IPS-11a (cell line): ENCODE results near the gene FXYD1.
"Not testable (repeated sequence)": the region's sequence is repeated elsewhere in the genome, so short reads cannot be mapped to it uniquely, and the experiment has no call there.

Source experiments
- H3K4me3 ChIP-seq: one replicate; pipeline ENCODE4 v1.5.1; 2013; ENCODE audit warnings: low read depth, low read length, control low read depth

Gene FXYD1

GRCh38 chr19:35124098-35125060, 14.2 kb upstream of the FXYD1 start:
- no peak overlapping the region for H3K4me3 ChIP-seq

DNA sequence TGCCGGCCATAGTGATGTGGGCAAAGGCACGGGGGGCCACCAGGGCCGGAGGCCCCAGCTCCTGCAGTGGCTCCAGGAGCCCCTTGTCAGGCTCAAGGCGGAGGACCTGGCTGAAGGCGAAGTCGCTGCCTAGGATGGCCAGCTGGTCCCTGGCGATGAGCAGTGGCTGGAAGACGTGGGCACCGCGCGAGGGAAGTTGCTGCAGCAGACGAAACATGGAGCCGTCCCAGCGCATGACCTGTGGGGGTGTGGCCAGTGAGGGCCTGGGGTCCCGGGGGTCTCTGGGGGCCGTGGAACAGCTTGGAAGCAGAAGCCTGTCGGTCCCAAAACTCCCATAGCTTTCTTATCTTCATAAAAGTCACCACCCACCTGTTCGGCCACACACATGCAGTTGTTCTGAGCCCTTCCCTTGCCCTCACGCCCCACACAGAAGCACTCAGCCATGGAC, 13.3 kb upstream of the FXYD1 start:
- H3K4me3 ChIP-seq: no peak overlapping the region

DNA sequence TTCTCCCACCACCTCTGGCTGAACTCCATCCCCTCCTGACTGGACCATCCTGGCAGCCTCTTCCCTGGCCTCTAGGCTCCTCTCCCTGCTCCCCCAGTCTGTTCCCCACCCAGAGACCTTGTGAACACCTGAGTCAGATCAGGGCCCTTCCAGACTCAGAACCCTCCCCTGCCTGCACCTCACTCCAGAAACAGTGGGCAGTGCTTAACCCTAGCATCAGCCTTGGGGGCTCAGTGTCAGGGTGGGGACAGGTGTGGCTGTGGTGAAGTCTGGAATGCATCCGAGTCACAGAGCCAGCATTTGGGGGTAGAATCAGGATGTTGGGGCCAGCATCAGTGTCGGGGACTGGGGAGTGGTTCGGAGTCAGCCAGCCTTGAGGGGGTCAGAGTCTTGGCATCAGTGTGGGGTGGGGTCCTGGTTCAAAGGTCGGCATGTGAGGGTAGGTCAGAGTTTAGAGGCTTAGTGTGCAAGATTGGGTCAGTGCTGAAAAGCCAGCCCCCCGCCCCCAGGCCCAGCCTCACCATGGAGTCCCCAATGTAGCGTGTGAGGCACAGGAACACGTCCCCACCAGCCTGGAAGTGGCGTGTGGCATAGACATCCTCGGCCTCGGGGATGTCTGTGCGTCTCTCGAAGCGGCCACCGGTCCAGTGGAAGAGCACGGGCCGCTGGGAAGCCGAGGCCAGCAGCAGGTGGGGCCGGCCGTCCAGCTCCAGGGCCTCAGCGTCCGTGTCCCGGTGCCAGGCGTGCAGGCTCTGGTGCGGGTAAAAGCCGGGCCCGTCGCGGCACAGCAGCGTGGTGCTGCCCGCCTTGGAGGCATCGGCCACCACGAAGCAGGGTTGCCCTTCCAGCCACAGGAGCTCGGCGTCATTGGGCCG, 12.6 kb upstream of the FXYD1 start:
- H3K4me3 ChIP-seq: no peak overlapping the region

DNA sequence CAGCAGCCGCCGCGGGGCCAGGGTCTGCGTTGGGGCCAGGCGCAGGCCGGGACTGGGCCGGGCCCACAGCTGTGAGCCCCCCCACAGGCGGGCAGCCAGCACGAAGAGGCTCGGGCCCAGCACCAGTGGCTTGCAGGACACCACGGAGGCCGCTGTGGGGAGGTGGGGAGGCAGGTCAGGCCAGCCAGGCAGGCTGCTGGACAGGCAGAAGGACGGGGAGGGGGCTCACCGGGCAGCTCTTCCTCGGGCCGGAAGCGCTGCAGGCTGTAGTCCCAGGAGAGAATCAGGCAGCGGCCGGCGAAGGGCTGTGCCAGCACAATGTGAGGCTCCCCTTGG, 12.0 kb upstream of the FXYD1 start:
- no peak overlapping the region for H3K4me3 ChIP-seq

- H3K4me3 ChIP-seq: no peak overlapping the region
Measured at GRCh38 chr19:35127871-35128270, 10.8 kb upstream of the FXYD1 start.

- H3K4me3 ChIP-seq: no peak overlapping the region
Measured at GRCh38 chr19:35128398-35129057, 10.1 kb upstream of the FXYD1 start.

GRCh38 chr19:35129724-35130274, 8.8 kb upstream of the FXYD1 start:
- not testable (repeated sequence) for H3K4me3 ChIP-seq

DNA sequence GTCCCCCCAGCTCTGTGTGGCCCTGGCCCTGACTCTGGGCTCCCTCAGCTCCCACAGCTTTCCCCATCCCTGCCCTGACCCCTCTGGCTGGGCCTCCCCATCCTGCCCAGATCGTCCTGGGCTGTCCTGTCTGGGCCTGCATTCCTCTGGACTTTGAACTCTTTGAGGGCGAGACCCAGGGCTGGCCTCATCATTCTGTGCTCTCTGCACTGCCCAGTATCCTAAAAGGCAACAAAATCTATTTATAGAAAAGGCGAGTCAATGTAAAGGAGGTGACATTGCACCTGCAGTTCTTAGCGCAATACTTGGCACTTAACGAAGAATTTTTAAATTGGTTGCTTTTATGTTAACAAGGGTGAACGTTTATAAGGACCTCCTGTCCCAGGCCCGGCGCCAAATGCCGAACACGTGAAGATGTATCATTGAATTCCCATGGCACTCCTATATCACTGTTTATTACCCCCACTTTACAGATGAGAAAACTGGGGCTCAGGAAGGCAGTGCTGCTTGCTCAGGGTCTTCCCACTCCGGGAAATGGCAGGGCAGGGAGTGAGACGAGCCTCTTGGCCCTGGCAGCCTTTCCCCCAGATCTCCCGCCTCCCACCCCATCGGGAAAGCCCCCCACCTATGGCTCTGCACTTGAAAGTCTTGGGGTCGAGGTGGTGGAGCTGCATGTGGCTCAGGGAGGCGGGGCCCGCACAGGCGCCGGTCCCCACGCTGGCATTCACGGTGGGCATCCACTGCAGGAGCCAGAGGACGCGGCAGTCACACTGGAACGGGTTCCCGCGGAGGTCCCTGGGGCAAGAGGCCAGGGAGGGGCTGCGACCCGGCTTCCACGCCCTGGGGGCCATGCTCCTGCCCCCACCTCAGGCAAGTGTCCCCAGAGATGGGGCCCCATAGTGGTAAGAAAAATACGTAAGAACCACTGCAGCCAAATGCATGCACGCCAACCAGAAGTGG, 7.6 kb upstream of the FXYD1 start:
- no peak overlapping the region for H3K4me3 ChIP-seq

- H3K4me3 ChIP-seq: no peak overlapping the region
Measured at GRCh38 chr19:35132254-35132653, 6.4 kb upstream of the FXYD1 start.

DNA sequence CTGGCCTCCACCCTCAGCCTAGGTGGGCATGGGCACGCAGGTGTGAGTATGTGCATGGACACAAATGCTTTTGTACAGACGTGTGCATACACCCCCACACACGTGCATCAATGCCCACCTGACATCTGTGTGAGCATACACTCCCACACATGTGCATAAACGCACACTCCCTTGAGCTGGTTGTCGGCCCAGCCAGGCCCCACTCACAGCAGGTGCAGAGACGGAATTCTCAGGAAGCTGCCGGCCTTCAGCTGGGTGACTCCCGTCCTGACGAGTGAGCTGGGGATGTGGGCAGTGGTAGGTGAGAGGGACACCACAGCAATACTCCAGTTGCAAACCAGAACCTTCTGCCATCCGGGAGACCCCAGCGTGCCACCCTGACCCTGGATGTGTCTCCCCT, 4.8 kb upstream of the FXYD1 start:
- H3K4me3 ChIP-seq: no peak overlapping the region

GRCh38 chr19:35134601-35135242, 3.9 kb upstream of the FXYD1 start, which contains the start of gene LGI4:
LGI4 (minus strand) TSS chr19:35135059; CDS start chr19:35134680, 379 bp downstream.
- no peak within 1 kb of the TSS for H3K4me3 ChIP-seq

DNA sequence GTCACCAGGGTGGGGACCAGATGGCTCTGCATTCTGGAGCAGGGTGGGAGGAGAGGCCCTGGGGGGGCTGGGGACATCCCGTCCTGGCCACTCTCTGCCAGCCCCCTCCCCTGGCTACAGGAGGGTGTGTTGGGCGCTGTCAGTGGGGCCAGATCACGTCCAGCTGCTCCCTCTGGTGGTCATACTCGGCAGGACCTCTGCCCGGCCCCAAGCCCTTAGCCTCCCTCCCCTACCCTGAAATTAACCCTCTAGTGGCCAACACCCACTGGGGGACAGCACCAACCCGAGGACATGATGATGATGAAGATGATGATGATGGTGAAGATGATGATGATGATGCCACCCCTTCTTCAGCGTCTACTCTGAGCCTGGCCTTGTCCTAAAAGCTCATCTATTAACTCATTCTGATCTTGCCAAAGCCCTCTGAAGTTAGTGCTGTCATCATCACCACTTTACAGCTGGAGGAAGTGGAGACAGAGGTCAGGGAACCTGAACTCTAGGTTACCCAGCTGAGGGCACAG, 3.2 kb upstream of the FXYD1 start:
- H3K4me3 ChIP-seq: no peak overlapping the region

- no peak overlapping the region for H3K4me3 ChIP-seq
Measured at GRCh38 chr19:35136231-35136630, 2.4 kb upstream of the FXYD1 start.

GRCh38 chr19:35136977-35137702, 1.5 kb upstream of the FXYD1 start:
- no peak overlapping the region for H3K4me3 ChIP-seq

DNA sequence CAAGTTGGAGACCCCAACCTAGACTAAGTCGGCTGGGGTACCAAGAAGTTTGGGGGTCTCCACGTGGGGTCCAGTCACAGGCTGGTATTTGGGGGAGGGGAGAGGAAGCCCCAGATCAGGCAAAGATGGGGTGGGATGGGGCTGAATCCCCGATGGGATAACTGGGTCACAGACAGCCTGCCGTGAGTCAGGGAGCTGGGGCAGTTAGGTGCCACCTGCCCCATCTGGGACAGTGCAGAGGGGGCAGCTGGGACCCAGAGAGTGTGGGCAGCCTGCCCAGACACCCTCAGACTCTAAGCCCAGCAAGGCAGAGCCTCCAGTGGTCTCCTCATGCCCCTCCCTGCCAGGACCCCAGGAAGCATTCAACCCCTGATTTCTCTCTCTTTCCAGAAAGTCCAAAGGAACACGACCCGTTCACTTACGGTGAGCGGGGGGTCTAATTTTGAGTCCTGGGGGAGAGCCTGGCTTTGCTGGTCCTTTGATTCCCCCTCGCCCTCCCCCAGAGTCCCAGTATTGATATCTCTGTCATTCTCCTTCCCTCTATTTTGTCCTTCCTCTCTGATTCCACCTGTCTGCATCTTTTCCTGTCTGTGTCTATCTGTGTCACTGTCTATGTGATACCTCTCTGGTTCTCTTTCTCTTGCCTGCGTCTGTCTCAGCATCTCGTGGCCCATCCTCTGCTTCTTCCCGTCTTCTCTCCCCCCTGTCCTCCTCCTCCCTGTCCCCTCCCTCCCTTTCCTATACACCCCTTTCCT, 1.8 kb downstream of the FXYD1 start:
- H3K4me3 ChIP-seq: no peak overlapping the region

GRCh38 chr19:35140962-35141836, 2.6 kb downstream of the FXYD1 start:
- peak overlapping the region; percentile 52 for H3K4me3 ChIP-seq
